IMR-90 (cell line): ENCODE measurements around the gene HS3ST6. TPM values are rescaled to one million over a fixed set of nuclear protein-coding genes. Genes with fewer than 3 reads are reported as not detected.

Experiments
- ATAC-seq: fragments of 200-7000 bp; cut with Tn5 transposase; 2 replicates; pipeline ENCODE4 v1.9.1; 2020; ENCODE audit warnings: low read depth, mild to moderate bottlenecking, moderate library complexity
- BruUV-seq: library from RNA; stranded (reverse); fragments of 400-500 nt; replicated peaks from 2 replicates; lab custom pipeline; 2021; lab: Mats Ljungman, UMichigan
- CTCF ChIA-PET: fragments of 300-600 bp; formaldehyde crosslinking; extraction: SDS; loops from one replicate; lab custom pipeline; 2021; ENCODE audit warnings: antibody characterized with exemption; lab: Yijun Ruan, JAX
- POLR2A ChIA-PET: fragments of 300-600 bp; sonication (Branson Sonifier 250); formaldehyde crosslinking; loops from one replicate; lab custom pipeline; 2022; ENCODE audit warnings: antibody characterized with exemption; ENCODE audit not compliant: unreplicated experiment; lab: Charles Lee
- DNase-seq: peaks from one replicate; pipeline ENCODE4 v3.0.0; 2013
- H2AFZ ChIP-seq: replicated peaks from 2 replicates; pipeline ENCODE3; 2013; ENCODE audit warnings: low read length, mild to moderate bottlenecking; ENCODE audit not compliant: poor library complexity
- H2AK5ac ChIP-seq: 2 replicates; pipeline ENCODE4 v1.6.1; 2013; ENCODE audit warnings: low read depth, low read length, inconsistent platforms
- H2AK9ac ChIP-seq: replicated peaks from 2 replicates; pipeline ENCODE3; 2013; ENCODE audit warnings: mild to moderate bottlenecking, low read depth, low read length, moderate library complexity; ENCODE audit not compliant: poor library complexity
- H2BK120ac ChIP-seq: 2 replicates; pipeline ENCODE4 v1.6.1; 2013; ENCODE audit warnings: low read depth, low read length, inconsistent platforms
- H2BK15ac ChIP-seq: 3 replicates; pipeline ENCODE4 v1.6.1; 2013; ENCODE audit warnings: low read depth, low read length, inconsistent platforms
- H2BK20ac ChIP-seq: 2 replicates; pipeline ENCODE4 v1.6.1; 2013; ENCODE audit warnings: low read depth, mild to moderate bottlenecking, inconsistent platforms, low read length, moderate library complexity
- H2BK5ac ChIP-seq: 2 replicates; pipeline ENCODE4 v1.6.1; 2013; ENCODE audit warnings: mild to moderate bottlenecking, low read depth, low read length, inconsistent platforms; ENCODE audit not compliant: poor library complexity, severe bottlenecking
- H3K14ac ChIP-seq: replicated peaks from 2 replicates; pipeline ENCODE4 v1.6.1; 2013; ENCODE audit warnings: low read depth, low read length, inconsistent platforms
- H3K18ac ChIP-seq: 2 replicates; pipeline ENCODE4 v1.6.1; 2013; ENCODE audit warnings: low read depth, low read length, control low read depth
- H3K23ac ChIP-seq: 2 replicates; pipeline ENCODE4 v1.6.1; 2013; ENCODE audit warnings: low read depth, low read length, inconsistent platforms
- H3K27ac ChIP-seq: 2 replicates; pipeline ENCODE4 v1.5.1; 2013; ENCODE audit warnings: mild to moderate bottlenecking, control low read depth, low read length; ENCODE audit not compliant: insufficient read depth
- H3K27me3 ChIP-seq: 2 replicates; pipeline ENCODE4 v1.6.1; 2013; ENCODE audit warnings: low read length; ENCODE audit not compliant: control insufficient read depth, insufficient read depth
- H3K36me3 ChIP-seq: 2 replicates; pipeline ENCODE4 v1.6.1; 2013; ENCODE audit warnings: low read length, mixed read lengths; ENCODE audit not compliant: control insufficient read depth, insufficient read depth
- H3K4ac ChIP-seq: 2 replicates; pipeline ENCODE4 v1.6.1; 2013; ENCODE audit warnings: low read depth, low read length, inconsistent platforms
- H3K4me1 ChIP-seq: 2 replicates; pipeline ENCODE4 v1.6.1; 2013; ENCODE audit warnings: low read length, mixed read lengths; ENCODE audit not compliant: control insufficient read depth, insufficient read depth
- H3K4me2 ChIP-seq: 2 replicates; pipeline ENCODE4 v1.6.1; 2013; ENCODE audit warnings: low read depth, mild to moderate bottlenecking, control low read depth, low read length, moderate library complexity
- H3K4me3 ChIP-seq: 2 replicates; pipeline ENCODE4 v1.5.1; 2013; ENCODE audit warnings: low read depth, mild to moderate bottlenecking, control low read depth, low read length, moderate library complexity; ENCODE audit not compliant: insufficient read depth
- H3K56ac ChIP-seq: 2 replicates; pipeline ENCODE4 v1.6.1; 2013; ENCODE audit warnings: low read length, inconsistent platforms; ENCODE audit not compliant: insufficient read depth; ENCODE audit errors: extremely low read depth
- H3K79me1 ChIP-seq, 2 experiments: 2 replicates each; pipeline ENCODE4 v1.6.1; 2013; ENCODE audit warnings: low read length in 2 of 2, inconsistent platforms in 1 of 2, low read depth in 1 of 2
- H3K9ac ChIP-seq: 2 replicates; pipeline ENCODE4 v1.6.1; 2013; ENCODE audit warnings: low read depth, low read length, control low read depth
- H3K9me1 ChIP-seq: 2 replicates; pipeline ENCODE4 v1.6.1; 2013; ENCODE audit warnings: low read length, inconsistent platforms; ENCODE audit not compliant: insufficient read depth
- H3K9me3 ChIP-seq: 2 replicates; pipeline ENCODE4 v1.6.1; 2013; ENCODE audit warnings: low read length; ENCODE audit not compliant: control insufficient read depth, insufficient read depth
- H4K20me1 ChIP-seq: 2 replicates; pipeline ENCODE4 v1.6.1; 2013; ENCODE audit warnings: low read length, inconsistent platforms; ENCODE audit not compliant: insufficient read depth
- H4K5ac ChIP-seq: 2 replicates; pipeline ENCODE4 v1.6.1; 2013; ENCODE audit warnings: mild to moderate bottlenecking, low read depth, low read length, control low read depth
- H4K8ac ChIP-seq, 2 experiments: 2 replicates each; pipeline ENCODE4 v1.6.1; 2013; ENCODE audit warnings: low read depth in 2 of 2, low read length in 2 of 2, control low read depth in 1 of 2, inconsistent platforms in 1 of 2
- H4K91ac ChIP-seq: 2 replicates; pipeline ENCODE4 v1.6.1; 2013; ENCODE audit warnings: low read depth, low read length, inconsistent platforms; ENCODE audit not compliant: insufficient read depth
- BHLHE40 ChIP-seq: fragments of 150-350 bp; IDR thresholded peaks from 2 replicates; pipeline ENCODE4 v1.6.1; 2016; ENCODE audit warnings: mild to moderate bottlenecking, low read depth, low read length
- CEBPB ChIP-seq: IDR thresholded peaks from 2 replicates; pipeline ENCODE4 v1.6.1; 2012; ENCODE audit warnings: low read depth, low read length, improper control_type of control experiment
- FOS ChIP-seq: fragments of 150-350 bp; IDR thresholded peaks from 2 replicates; pipeline ENCODE4 v1.6.1; 2016; ENCODE audit warnings: low read depth, low read length
- MAFK ChIP-seq: IDR thresholded peaks from 2 replicates; pipeline ENCODE4 v1.6.1; 2012; ENCODE audit warnings: low read depth, low read length, improper control_type of control experiment
- MAZ ChIP-seq: IDR thresholded peaks from 2 replicates; pipeline ENCODE4 v1.6.1; 2012; ENCODE audit warnings: low read depth, mild to moderate bottlenecking, low read length, improper control_type of control experiment, moderate library complexity, borderline replicate concordance
- MXI1 ChIP-seq: IDR thresholded peaks from 2 replicates; pipeline ENCODE4 v1.6.1; 2012; ENCODE audit warnings: low read depth, mild to moderate bottlenecking, low read length, moderate library complexity, borderline replicate concordance
- NFE2L2 ChIP-seq: fragments of 150-350 bp; IDR thresholded peaks from 2 replicates; pipeline ENCODE4 v1.6.1; 2016; ENCODE audit warnings: low read depth, mild to moderate bottlenecking, low read length
- POLR2A ChIP-seq: IDR thresholded peaks from 2 replicates; pipeline ENCODE4 v1.6.1; 2012; ENCODE audit warnings: mild to moderate bottlenecking, low read depth, low read length
- RAD21 ChIP-seq: IDR thresholded peaks from 2 replicates; pipeline ENCODE4 v1.6.1; 2012; ENCODE audit warnings: low read length, improper control_type of control experiment
- RFX5 ChIP-seq: IDR thresholded peaks from 2 replicates; pipeline ENCODE4 v1.8.0; 2012; ENCODE audit warnings: low read depth, mild to moderate bottlenecking, low read length, moderate library complexity
- SMC3 ChIP-seq: fragments of 150-350 bp; IDR thresholded peaks from 2 replicates; pipeline ENCODE4 v1.6.1; 2016; ENCODE audit warnings: low read depth, mild to moderate bottlenecking, antibody characterized with exemption, low read length, moderate library complexity
- WGBS, 2 experiments: methylation state at CpG; one replicate each; pipeline versions ENCODE4 v1.1.5 to v1.1.7; 2013; ENCODE audit warnings: missing lambda C conversion rate in 2 of 2; ENCODE audit not compliant: insufficient read length in 1 of 2; ENCODE audit errors: extremely low coverage in 2 of 2; 5-methylcytosine and 5-hydroxymethylcytosine counted together
- dilution Hi-C: fragments of 300-500 bp; cut with HindIII; formaldehyde crosslinking; loops from one replicate; pipeline ENCODE4 v1.14.3; 2018; ENCODE audit warnings: low sequenced_read_pairs; ENCODE audit not compliant: unreplicated experiment
- in situ Hi-C: fragments of 300-500 bp; cut with MboI; formaldehyde crosslinking; loops from 3 replicates; pipeline ENCODE4 v1.14.3; 2019; ENCODE audit warnings: low sequenced_read_pairs, inconsistent platforms, mixed read lengths
- intact Hi-C: fragments of 100-400 bp; cut with micrococcal nuclease; formaldehyde crosslinking; loops from 2 replicates; pipeline ENCODE4 v1.10.0; 2022
- polyA plus RNA-seq, 3 experiments: library from polyadenylated mRNA; depleted of rRNA; stranded (reverse); fragments of >200 nt; gene quantifications; 2 replicates each; pipeline ENCODE4 v1.2.3, GENCODE V29; 2012; ENCODE audit warnings: low replicate concordance in 1 of 3
- total RNA-seq: library from RNA; depleted of rRNA; stranded (reverse); fragments of >200 nt; gene quantifications from 2 replicates; pipeline ENCODE4 v1.2.3, GENCODE V29; 2012
- TF ChIP-seq, protein P1 (sequence below): fragments of 150-350 bp; IDR thresholded peaks from 2 replicates; pipeline ENCODE4 v1.6.1; 2017; ENCODE audit warnings: mild to moderate bottlenecking, antibody characterized with exemption, low read length, low read depth
- TF ChIP-seq, protein P2 (sequence below): conservative IDR thresholded peaks from 2 replicates; pipeline ENCODE4 v1.5.1; 2012; ENCODE audit warnings: mild to moderate bottlenecking, low read depth, low read length, improper control_type of control experiment

HS3ST6 gene
- total and polyA plus RNA-seq, 2 of the 4 experiments (the other 2 are of a cell fraction) = not detected

DNA sequence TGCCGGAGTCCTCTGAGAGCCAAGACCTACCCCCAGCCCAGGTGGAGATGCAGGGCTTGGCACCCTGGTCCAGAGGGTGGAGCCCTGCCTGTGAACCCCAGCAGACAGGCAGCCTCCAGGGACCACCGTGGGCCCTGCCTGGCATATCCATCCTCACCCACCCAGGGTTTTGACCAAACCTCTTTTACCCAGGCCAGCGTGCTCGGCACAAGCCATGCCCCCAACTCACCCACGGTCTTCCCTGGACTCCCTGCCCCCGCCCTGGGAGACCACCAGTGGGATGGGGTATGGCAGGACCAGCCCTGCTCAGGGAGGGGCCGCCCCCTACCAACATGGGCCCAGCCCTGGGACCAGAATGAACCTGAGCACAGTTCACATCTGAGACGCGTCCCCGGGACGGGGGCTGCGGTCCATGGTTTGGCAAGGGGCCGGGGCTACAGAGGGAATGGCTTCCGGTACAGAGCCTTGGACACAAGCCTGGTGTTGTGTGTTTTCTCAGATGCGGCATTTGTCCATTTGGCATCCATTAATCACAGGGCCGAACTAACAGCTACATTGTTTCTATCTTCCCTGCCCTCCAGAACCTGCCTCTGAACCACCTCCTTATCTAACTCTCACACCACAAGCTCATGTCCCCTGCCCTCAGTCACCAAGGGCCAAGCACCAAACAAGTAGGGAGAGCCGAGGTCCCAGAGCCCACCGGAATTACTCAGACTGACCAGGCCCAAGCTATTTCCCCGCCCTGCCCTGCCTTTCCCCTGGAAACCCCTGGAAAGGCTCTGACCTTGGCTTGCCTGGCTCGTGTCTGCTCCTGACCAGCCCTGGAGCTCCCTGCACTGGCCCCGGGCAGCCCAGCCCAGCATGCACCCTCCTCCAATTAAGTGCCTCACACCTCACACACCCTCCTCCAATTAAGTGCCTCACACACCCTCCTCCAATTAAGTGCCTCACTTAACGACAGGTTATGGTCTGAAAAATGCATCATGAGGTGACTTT lies 14.1 kb downstream of the HS3ST6 start (continued):
- TF ChIP-seq BHLHE40 = no peak
- TF ChIP-seq RAD21 = no peak

DNA sequence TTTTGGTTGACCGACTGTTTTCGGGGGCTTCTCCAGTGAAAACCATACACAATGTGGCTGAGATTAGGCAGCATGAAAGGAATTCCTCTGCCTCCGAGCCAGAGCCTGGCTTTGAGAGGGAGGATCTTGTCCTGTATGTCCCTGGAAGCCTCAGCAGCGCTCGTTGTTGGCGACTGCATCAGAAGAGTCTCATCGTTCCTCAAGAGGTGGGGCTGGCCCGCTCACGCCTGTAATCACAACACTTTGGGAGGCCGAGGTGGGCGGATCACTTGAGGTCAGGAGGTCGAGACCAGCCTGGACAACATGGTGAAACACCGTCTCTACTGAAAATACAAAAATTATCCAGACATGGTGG lies 15.0 kb downstream of the HS3ST6 start:
- no peak overlapping the region for H3K4ac ChIP-seq
- H3K9me1 ChIP-seq = no peaks in the 10 kb centered on the region
- intact Hi-C loops = no loop called here
- H3K9me3 ChIP-seq = no peaks in the 10 kb centered on the region
- no peak overlapping the region for H3K56ac ChIP-seq
- no peaks in the 10 kb centered on the region for H3K79me1 ChIP-seq
- no peak overlapping the region for H2BK120ac ChIP-seq
- no peak overlapping the region for H3K9ac ChIP-seq
- H4K8ac ChIP-seq = no peak overlapping the region
- H3K14ac ChIP-seq = no peak overlapping the region
- no peak overlapping the region for H3K27ac ChIP-seq
- no peak overlapping the region for H3K23ac ChIP-seq
- H4K20me1 ChIP-seq = no peaks in the 10 kb centered on the region
- no peak overlapping the region for H4K5ac ChIP-seq
- no peaks in the 10 kb centered on the region for H3K36me3 ChIP-seq
- no peak overlapping the region for H2AK5ac ChIP-seq
- H3K18ac ChIP-seq = no peak overlapping the region
- no peak overlapping the region for H3K4me3 ChIP-seq
- no peak overlapping the region for H2BK5ac ChIP-seq
- H2BK15ac ChIP-seq = no peak overlapping the region
- DNase-seq = no peak
- H2BK20ac ChIP-seq = no peak overlapping the region
- no peak overlapping the region for H3K4me2 ChIP-seq
- no TSS peak for BruUV-seq
- dilution Hi-C loops = no loop called here
- H3K4me1 ChIP-seq = no peaks in the 10 kb centered on the region
- no peak overlapping the region for H2AK9ac ChIP-seq
- 60% methylated on average over 4 of the region's 13 CpGs; no CpG with 5 or more reads in 1 of the 2 experiments for WGBS, 2 experiments
- ATAC-seq = no peak
- CTCF ChIA-PET = no interaction called here
- no peak overlapping the region for H2AFZ ChIP-seq
- H4K91ac ChIP-seq = no peak overlapping the region
- in situ Hi-C loops = no loop called here
- POLR2A ChIA-PET = no interaction called here
- H3K27me3 ChIP-seq = peaks cover 60% of the 10 kb centered on the region
- TF ChIP-seq SMC3 (no peak), CEBPB (no peak), NFE2L2 (no peak), FOS (no peak), MAFK (no peak), RFX5 (no peak), POLR2A (no peak), MAZ (no peak), MXI1 (no peak), RAD21 (no peak), BHLHE40 (no peak)
- TF ChIP-seq, protein P1, sequence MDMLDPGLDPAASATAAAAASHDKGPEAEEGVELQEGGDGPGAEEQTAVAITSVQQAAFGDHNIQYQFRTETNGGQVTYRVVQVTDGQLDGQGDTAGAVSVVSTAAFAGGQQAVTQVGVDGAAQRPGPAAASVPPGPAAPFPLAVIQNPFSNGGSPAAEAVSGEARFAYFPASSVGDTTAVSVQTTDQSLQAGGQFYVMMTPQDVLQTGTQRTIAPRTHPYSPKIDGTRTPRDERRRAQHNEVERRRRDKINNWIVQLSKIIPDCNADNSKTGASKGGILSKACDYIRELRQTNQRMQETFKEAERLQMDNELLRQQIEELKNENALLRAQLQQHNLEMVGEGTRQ = no peak
- TF ChIP-seq, protein P2, sequence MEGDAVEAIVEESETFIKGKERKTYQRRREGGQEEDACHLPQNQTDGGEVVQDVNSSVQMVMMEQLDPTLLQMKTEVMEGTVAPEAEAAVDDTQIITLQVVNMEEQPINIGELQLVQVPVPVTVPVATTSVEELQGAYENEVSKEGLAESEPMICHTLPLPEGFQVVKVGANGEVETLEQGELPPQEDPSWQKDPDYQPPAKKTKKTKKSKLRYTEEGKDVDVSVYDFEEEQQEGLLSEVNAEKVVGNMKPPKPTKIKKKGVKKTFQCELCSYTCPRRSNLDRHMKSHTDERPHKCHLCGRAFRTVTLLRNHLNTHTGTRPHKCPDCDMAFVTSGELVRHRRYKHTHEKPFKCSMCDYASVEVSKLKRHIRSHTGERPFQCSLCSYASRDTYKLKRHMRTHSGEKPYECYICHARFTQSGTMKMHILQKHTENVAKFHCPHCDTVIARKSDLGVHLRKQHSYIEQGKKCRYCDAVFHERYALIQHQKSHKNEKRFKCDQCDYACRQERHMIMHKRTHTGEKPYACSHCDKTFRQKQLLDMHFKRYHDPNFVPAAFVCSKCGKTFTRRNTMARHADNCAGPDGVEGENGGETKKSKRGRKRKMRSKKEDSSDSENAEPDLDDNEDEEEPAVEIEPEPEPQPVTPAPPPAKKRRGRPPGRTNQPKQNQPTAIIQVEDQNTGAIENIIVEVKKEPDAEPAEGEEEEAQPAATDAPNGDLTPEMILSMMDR = no peak
